ENCODE data around the gene RASGRF1. TPM values are rescaled to one million over a fixed set of nuclear protein-coding genes. Genes with fewer than 3 reads are reported as not detected.
"Not testable (repeated sequence)": the region's sequence is repeated elsewhere in the genome, so short reads cannot be mapped to it uniquely, and the experiment has no call there.

Gene RASGRF1
- total RNA-seq, 1 donor from 2014 or later: not detected

GRCh38 chr15:79113831-79114230 is 23.3 kb upstream of the RASGRF1 start:
- TF ChIP-seq, protein P1, sequence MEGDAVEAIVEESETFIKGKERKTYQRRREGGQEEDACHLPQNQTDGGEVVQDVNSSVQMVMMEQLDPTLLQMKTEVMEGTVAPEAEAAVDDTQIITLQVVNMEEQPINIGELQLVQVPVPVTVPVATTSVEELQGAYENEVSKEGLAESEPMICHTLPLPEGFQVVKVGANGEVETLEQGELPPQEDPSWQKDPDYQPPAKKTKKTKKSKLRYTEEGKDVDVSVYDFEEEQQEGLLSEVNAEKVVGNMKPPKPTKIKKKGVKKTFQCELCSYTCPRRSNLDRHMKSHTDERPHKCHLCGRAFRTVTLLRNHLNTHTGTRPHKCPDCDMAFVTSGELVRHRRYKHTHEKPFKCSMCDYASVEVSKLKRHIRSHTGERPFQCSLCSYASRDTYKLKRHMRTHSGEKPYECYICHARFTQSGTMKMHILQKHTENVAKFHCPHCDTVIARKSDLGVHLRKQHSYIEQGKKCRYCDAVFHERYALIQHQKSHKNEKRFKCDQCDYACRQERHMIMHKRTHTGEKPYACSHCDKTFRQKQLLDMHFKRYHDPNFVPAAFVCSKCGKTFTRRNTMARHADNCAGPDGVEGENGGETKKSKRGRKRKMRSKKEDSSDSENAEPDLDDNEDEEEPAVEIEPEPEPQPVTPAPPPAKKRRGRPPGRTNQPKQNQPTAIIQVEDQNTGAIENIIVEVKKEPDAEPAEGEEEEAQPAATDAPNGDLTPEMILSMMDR (IDR thresholded peaks at IDR 0.05): no peak
- TF ChIP-seq POLR2AphosphoS5 (IDR thresholded peaks at IDR 0.05; ENCODE audit: insufficient read depth in 1 of 2, low read depth in 1 of 2) (no peak), POLR2A (IDR thresholded peaks at IDR 0.05) (no peak)
- DNase-seq (ENCODE audit: extremely low spot score in 2 of 2): peak; percentile 52 to 54
- no peak overlapping the region for H3K27ac ChIP-seq
- no peaks in the 10 kb centered on the region for H3K36me3 ChIP-seq
- H3K4me1 ChIP-seq: no peaks in the 10 kb centered on the region
- no peaks in the 10 kb centered on the region for H3K27me3 ChIP-seq
- H3K4me3 ChIP-seq: no peak overlapping the region
- H3K9me3 ChIP-seq: no peaks in the 10 kb centered on the region
- intact Hi-C loops (cut with DNase I): no loop called here

GRCh38 chr15:79111404-79111803 is 20.8 kb upstream of the RASGRF1 start:
- H3K9me3 ChIP-seq; intact Hi-C loops (cut with DNase I); H3K27me3 ChIP-seq; H3K4me1 ChIP-seq; DNase-seq (ENCODE audit: extremely low spot score in 2 of 2); H3K27ac ChIP-seq; H3K4me3 ChIP-seq; H3K36me3 ChIP-seq: not testable (repeated sequence)

- intact Hi-C loops (cut with DNase I): no loop called here
- Histone ChIP-seq H3K27me3 (no peaks in the 10 kb centered on the region), H3K27ac (no peak overlapping the region), H3K4me3 (no peak overlapping the region), H3K9me3 (no peaks in the 10 kb centered on the region), H3K4me1 (no peaks in the 10 kb centered on the region), H3K36me3 (no peaks in the 10 kb centered on the region)
- peak; percentile 44 to 93 for DNase-seq (ENCODE audit: extremely low spot score in 2 of 2)
- TF ChIP-seq POLR2AphosphoS5 (IDR thresholded peaks at IDR 0.05; ENCODE audit: insufficient read depth in 1 of 2, low read depth in 1 of 2) (no peak), POLR2A (IDR thresholded peaks at IDR 0.05) (no peak)
- TF ChIP-seq, protein P1 (IDR thresholded peaks at IDR 0.05): no peak
Observed at GRCh38 chr15:79105141-79105540, 14.6 kb upstream of the RASGRF1 start.

DNA sequence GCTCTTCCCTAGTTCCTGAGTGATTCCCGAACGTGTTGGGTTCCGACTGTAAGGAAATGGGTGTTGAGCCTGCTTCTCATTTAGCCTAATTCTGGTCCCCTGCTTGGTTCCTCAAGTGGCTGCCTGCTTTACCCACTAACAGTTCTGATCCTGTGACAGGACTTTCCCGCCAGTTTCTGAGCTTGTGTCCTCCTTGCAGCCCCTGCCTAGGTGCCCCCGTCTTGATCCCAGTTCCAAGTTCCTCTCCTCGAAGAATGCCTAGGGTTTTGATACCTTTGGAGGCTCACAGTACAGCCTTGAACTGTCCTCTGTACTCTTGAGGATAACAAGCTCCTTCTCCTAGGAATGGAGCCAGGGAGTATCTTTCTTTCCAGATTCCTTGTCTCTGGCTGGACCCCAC is 12.0 kb upstream of the RASGRF1 start:
- Histone ChIP-seq H3K4me3 (no peak overlapping the region), H3K4me1 (no peaks in the 10 kb centered on the region), H3K36me3 (no peaks in the 10 kb centered on the region), H3K9me3 (no peaks in the 10 kb centered on the region), H3K27ac (no peak overlapping the region), H3K27me3 (no peaks in the 10 kb centered on the region)
- TF ChIP-seq, protein P1 (IDR thresholded peaks at IDR 0.05): no peak
- TF ChIP-seq POLR2AphosphoS5 (IDR thresholded peaks at IDR 0.05; ENCODE audit: insufficient read depth in 1 of 2, low read depth in 1 of 2) (no peak), POLR2A (IDR thresholded peaks at IDR 0.05) (no peak)
- intact Hi-C loops (cut with DNase I): no loop called here
- peak; percentile 34 to 61 for DNase-seq (ENCODE audit: extremely low spot score in 2 of 2)

DNA sequence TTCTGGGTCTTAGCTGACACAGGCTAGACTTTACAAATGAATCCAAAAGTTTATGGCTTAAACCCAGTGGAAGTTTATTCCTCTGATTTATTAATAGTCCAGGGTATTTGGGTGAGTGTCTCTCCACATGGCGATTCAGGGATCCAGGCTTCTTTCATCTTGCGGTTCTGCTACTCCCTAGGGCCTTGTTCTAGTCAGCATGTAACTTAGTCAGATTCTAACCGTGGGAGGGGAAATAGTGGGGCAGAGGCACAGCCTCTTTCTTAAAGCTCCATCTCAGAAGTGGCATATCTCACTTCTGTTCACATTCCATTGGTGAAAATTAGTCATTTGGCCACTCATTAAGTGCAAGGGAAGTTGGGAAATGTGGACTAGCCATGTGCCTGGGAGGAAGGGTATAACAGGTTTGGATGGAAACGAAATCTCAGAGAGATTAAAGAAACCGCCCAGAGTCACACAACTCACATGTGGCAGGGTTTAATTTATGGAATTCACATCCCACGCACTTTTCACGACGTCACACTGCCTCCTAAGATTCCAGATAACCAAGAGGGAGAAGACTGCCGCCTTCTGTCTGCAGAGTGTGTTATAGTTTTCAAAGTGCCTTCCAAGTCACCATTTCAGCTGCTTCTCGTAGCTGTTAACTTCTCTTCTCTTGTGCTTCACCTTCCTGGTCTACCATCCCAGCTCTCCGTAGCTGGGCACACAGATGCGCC is 11.4 kb upstream of the RASGRF1 start:
- Histone ChIP-seq H3K27ac (no peak overlapping the region), H3K4me1 (no peaks in the 10 kb centered on the region), H3K9me3 (no peaks in the 10 kb centered on the region), H3K4me3 (no peak overlapping the region), H3K27me3 (no peaks in the 10 kb centered on the region), H3K36me3 (no peaks in the 10 kb centered on the region)
- intact Hi-C loops (cut with DNase I): no loop called here
- TF ChIP-seq POLR2A (IDR thresholded peaks at IDR 0.05) (no peak), POLR2AphosphoS5 (IDR thresholded peaks at IDR 0.05; ENCODE audit: insufficient read depth in 1 of 2, low read depth in 1 of 2) (no peak)
- DNase-seq (ENCODE audit: extremely low spot score in 2 of 2): no peak

DNA sequence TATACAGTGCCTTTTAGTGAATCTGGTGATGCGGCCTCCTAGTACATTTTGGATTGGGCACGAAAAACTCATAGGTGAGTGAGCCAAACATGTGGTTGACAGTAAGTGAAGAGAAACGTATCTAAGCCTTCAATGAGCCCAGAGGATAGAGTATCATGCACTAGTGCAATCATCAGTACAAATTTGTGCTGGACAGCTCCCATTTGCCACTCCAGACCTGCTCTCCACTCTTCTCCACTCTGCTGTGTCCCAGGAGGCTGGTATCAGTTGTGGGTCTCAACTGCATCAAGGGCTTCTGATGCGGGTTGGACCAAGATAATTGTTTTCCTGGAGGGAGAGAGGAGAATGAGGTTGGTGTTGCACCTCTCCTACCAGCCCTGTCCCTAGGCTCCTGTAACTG is 9.1 kb upstream of the RASGRF1 start:
- Histone ChIP-seq H3K4me1 (peaks cover 2% of the 10 kb centered on the region), H3K36me3 (no peaks in the 10 kb centered on the region), H3K27me3 (no peaks in the 10 kb centered on the region), H3K4me3 (no peak overlapping the region), H3K9me3 (no peaks in the 10 kb centered on the region), H3K27ac (no peak overlapping the region)
- no peak for DNase-seq (ENCODE audit: extremely low spot score in 2 of 2)
- intact Hi-C loops (cut with DNase I): no loop called here
- TF ChIP-seq, protein P1 (IDR thresholded peaks at IDR 0.05): no peak
- TF ChIP-seq POLR2AphosphoS5 (IDR thresholded peaks at IDR 0.05; ENCODE audit: insufficient read depth in 1 of 2, low read depth in 1 of 2): no peak
- TF ChIP-seq POLR2A (IDR thresholded peaks at IDR 0.05): no peak
